GM23248 (cell line): ENCODE results near the gene RTN4R.

Experiments
- EZH2 ChIP-seq: fragments of 200-600 bp; sonication (generic); IDR thresholded peaks from 2 replicates; pipeline ENCODE4 v1.6.1; 2018; ENCODE audit warnings: antibody characterized with exemption, mild to moderate bottlenecking; ENCODE audit not compliant: insufficient read depth, poor library complexity, severe bottlenecking
- EZH2phosphoT487 ChIP-seq: fragments of 200-600 bp; sonication (generic); IDR thresholded peaks from 2 replicates; pipeline ENCODE4 v1.6.1; 2018; ENCODE audit warnings: antibody characterized with exemption, moderate library complexity, mild to moderate bottlenecking, low read depth; ENCODE audit not compliant: insufficient read depth

GRCh38 chr22:20238901-20239675, 29.0 kb downstream of the RTN4R start:
- TF ChIP-seq EZH2phosphoT487: no peak
- TF ChIP-seq EZH2: no peak
